HepG2 (cell line): Measurements from ENCODE around the gene CALR. TPM values are rescaled to one million over a fixed set of nuclear protein-coding genes. Genes with fewer than 3 reads are reported as not detected.

Experiments used
- ATF5 ChIP-seq: sonication (generic); formaldehyde crosslinking; IDR thresholded peaks from 2 replicates; pipeline ENCODE4 v1.4.0; 2020; ENCODE audit warnings: mild to moderate bottlenecking, low read depth, missing genetic modification reagents
- STAT6 ChIP-seq: sonication (generic); formaldehyde crosslinking; IDR thresholded peaks from 2 replicates; pipeline ENCODE4 v1.4.0; 2020; ENCODE audit warnings: missing genetic modification reagents, mild to moderate bottlenecking, borderline replicate concordance
- ZBTB39 ChIP-seq: sonication (generic); formaldehyde crosslinking; IDR thresholded peaks from 2 replicates; pipeline ENCODE4 v1.5.0; 2020; ENCODE audit warnings: missing genetic modification reagents
- ZMYM4 ChIP-seq: sonication (generic); formaldehyde crosslinking; IDR thresholded peaks from 2 replicates; pipeline ENCODE4 v1.8.1; 2023; ENCODE audit warnings: mild to moderate bottlenecking, missing genetic modification reagents
- ZNF24 ChIP-seq: fragments of 450-650 bp; IDR thresholded peaks from 2 replicates; pipeline ENCODE4 v1.6.1; 2017; ENCODE audit warnings: antibody characterized with exemption, mild to moderate bottlenecking
- ZNF256 ChIP-seq: sonication (generic); formaldehyde crosslinking; conservative IDR thresholded peaks from 2 replicates; pipeline ENCODE4 v1.4.0; 2020; ENCODE audit warnings: missing genetic modification reagents
- ZNF276 ChIP-seq: sonication (generic); formaldehyde crosslinking; IDR thresholded peaks from 2 replicates; pipeline ENCODE4 v1.4.0; 2020; ENCODE audit warnings: mild to moderate bottlenecking, low read depth, missing genetic modification reagents
- ZNF569 ChIP-seq: sonication (generic); formaldehyde crosslinking; IDR thresholded peaks from 2 replicates; pipeline ENCODE4 v1.5.0; 2020; ENCODE audit warnings: mild to moderate bottlenecking, missing genetic modification reagents, moderate library complexity, borderline replicate concordance
- ZNF687 ChIP-seq: sonication (generic); formaldehyde crosslinking; IDR thresholded peaks from 2 replicates; pipeline ENCODE4 v1.5.1; 2020; ENCODE audit warnings: mild to moderate bottlenecking, missing genetic modification reagents, moderate library complexity
- ZNF790 ChIP-seq: sonication (generic); formaldehyde crosslinking; IDR thresholded peaks from 2 replicates; pipeline ENCODE4 v1.8.0; 2022; ENCODE audit warnings: missing genetic modification reagents, mild to moderate bottlenecking, borderline replicate concordance
- ZNF83 ChIP-seq: sonication (generic); formaldehyde crosslinking; IDR thresholded peaks from 2 replicates; pipeline ENCODE4 v1.4.0; 2020; ENCODE audit warnings: missing genetic modification reagents, mild to moderate bottlenecking, borderline replicate concordance
- polyA plus RNA-seq, 8 experiments: library from polyadenylated mRNA; depleted of rRNA in 3 of 8; stranded (reverse) in 7 of 8; unstranded in 1 of 8; fragments of >200 nt; fragmentation: Illumina TruSeq in 4 of 8; extraction: Trizol in 4 of 8; gene quantifications; 2 replicates each; pipeline versions ENCODE4 v1.2.1 to v1.2.3, GENCODE V29; 2011 to 2016; ENCODE audit warnings: low read depth in 4 of 8, missing spikeins in 1 of 8, mixed read lengths in 1 of 8; ENCODE audit not compliant: insufficient read depth in 1 of 8
- total RNA-seq, 5 experiments: library from RNA; depleted of rRNA; stranded (reverse); fragments of >200 nt; fragmentation: Illumina TruSeq; extraction: Trizol; gene quantifications; 2 replicates each; pipeline ENCODE4 v1.2.3, GENCODE V29; 2016; ENCODE audit warnings: low read depth in 1 of 5
- TF ChIP-seq, protein P1 (sequence below): IDR thresholded peaks from 2 replicates; pipeline ENCODE4 v1.6.1; 2012; ENCODE audit warnings: inconsistent platforms
- TF ChIP-seq, protein P2 (sequence below): sonication (generic); formaldehyde crosslinking; IDR thresholded peaks from 2 replicates; pipeline ENCODE4 v1.8.0; 2022; ENCODE audit warnings: mild to moderate bottlenecking, missing genetic modification reagents, moderate library complexity

Gene CALR
- total and polyA plus RNA-seq, 2 of the 13 experiments (the other 11 are each of a cell fraction or from before 2014, with no cell fraction given) = 898 to 934 TPM

- TF ChIP-seq ZBTB39 (CRISPR knock-in tag) (no peak), ZNF276 (CRISPR knock-in tag) (peak; percentile 51; the same call in 1 of the 2 replicates), ZNF569 (CRISPR knock-in tag) (0 out of 2 replicates have a peak, but pooled peaks have one; percentile 24), ZNF256 (CRISPR knock-in tag) (no peak), ZNF24 (no peak), ZNF790 (CRISPR knock-in tag) (no peak), ATF5 (CRISPR knock-in tag) (no peak), ZNF83 (peak; percentile 74; the same call in 1 of the 2 replicates), ZNF687 (peak; percentile 70), ZMYM4 (CRISPR knock-in tag) (peak; percentile 87), STAT6 (CRISPR knock-in tag) (no peak)
- TF ChIP-seq, protein P1, sequence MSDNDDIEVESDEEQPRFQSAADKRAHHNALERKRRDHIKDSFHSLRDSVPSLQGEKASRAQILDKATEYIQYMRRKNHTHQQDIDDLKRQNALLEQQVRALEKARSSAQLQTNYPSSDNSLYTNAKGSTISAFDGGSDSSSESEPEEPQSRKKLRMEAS = peak; percentile 55; the same call in 1 of the 2 replicates
- TF ChIP-seq, protein P2, sequence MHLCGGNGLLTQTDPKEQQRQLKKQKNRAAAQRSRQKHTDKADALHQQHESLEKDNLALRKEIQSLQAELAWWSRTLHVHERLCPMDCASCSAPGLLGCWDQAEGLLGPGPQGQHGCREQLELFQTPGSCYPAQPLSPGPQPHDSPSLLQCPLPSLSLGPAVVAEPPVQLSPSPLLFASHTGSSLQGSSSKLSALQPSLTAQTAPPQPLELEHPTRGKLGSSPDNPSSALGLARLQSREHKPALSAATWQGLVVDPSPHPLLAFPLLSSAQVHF (CRISPR knock-in tag) = 0 out of 2 replicates have a peak, but pooled peaks have one; percentile 26
These were observed at the start of gene CALR (continued) for GRCh38 chr19:12937927-12938778.
